HepG2 (cell line): ENCODE measurements around the gene ANKRD29. TPM values are rescaled to one million over a fixed set of nuclear protein-coding genes. Genes with fewer than 3 reads are reported as not detected.

Experiments used
- ETS1 ChIP-seq: sonication (generic); formaldehyde crosslinking; IDR thresholded peaks from 2 replicates; pipeline ENCODE4 v1.4.0; 2020; ENCODE audit warnings: missing genetic modification reagents
- FOXA1 ChIP-seq, 2 experiments: fragments of 450-650 bp in 1 of 2; sonication (generic) in 1 of 2; formaldehyde crosslinking in 1 of 2; IDR thresholded peaks; 2 replicates each; pipeline versions ENCODE4 v1.4.0 to v1.6.1; 2016 to 2020; ENCODE audit warnings: missing genetic modification reagents in 1 of 2
- GABPA ChIP-seq, 2 experiments: IDR thresholded peaks; 2 replicates each; pipeline ENCODE4 v1.6.1; 2011 to 2016; ENCODE audit warnings: low read depth in 2 of 2, low read length in 1 of 2, missing biosample characterization in 1 of 2, missing genetic modification characterization in 1 of 2
- KLF6 ChIP-seq: IDR thresholded peaks from 2 replicates; pipeline ENCODE4 v1.8.0; 2016; ENCODE audit warnings: missing biosample characterization, missing genetic modification reagents
- MIER2 ChIP-seq: IDR thresholded peaks from 2 replicates; pipeline ENCODE4 v1.6.1; 2016; ENCODE audit warnings: missing biosample characterization, missing genetic modification reagents
- PHF5A ChIP-seq: IDR thresholded peaks from one replicate; pipeline ENCODE4 v1.6.1; 2018; ENCODE audit warnings: low read depth, missing genetic modification reagents; ENCODE audit not compliant: unreplicated experiment
- PTBP1 ChIP-seq: fragments of 200-400 bp; formaldehyde crosslinking; IDR thresholded peaks from 2 replicates; pipeline ENCODE4 v1.6.1; 2018; ENCODE audit warnings: low read length, low read depth; ENCODE audit not compliant: poor library complexity, severe bottlenecking
- RARA ChIP-seq: IDR thresholded peaks from 2 replicates; pipeline ENCODE4 v1.6.1; 2016; ENCODE audit warnings: missing genetic modification reagents, missing compliant biosample characterization
- SAP130 ChIP-seq: IDR thresholded peaks from 2 replicates; pipeline ENCODE4 v1.6.1; 2016; ENCODE audit warnings: low read depth
- SMARCE1 ChIP-seq: fragments of 450-650 bp; IDR thresholded peaks from 2 replicates; pipeline ENCODE4 v1.6.1; 2017; ENCODE audit warnings: borderline replicate concordance
- TBX2 ChIP-seq: sonication (generic); formaldehyde crosslinking; IDR thresholded peaks from 2 replicates; pipeline ENCODE4 v1.5.0; 2020; ENCODE audit warnings: missing genetic modification reagents, mild to moderate bottlenecking, borderline replicate concordance
- ZBED4 ChIP-seq: sonication (generic); formaldehyde crosslinking; IDR thresholded peaks from 2 replicates; pipeline ENCODE4 v1.4.0; 2020; ENCODE audit warnings: missing genetic modification reagents, borderline replicate concordance
- ZBTB42 ChIP-seq: sonication (generic); formaldehyde crosslinking; IDR thresholded peaks from 2 replicates; pipeline ENCODE4 v1.5.0; 2020; ENCODE audit warnings: mild to moderate bottlenecking, missing genetic modification reagents
- ZMAT5 ChIP-seq: sonication (generic); formaldehyde crosslinking; IDR thresholded peaks from 2 replicates; pipeline ENCODE4 v1.5.0; 2020; ENCODE audit warnings: mild to moderate bottlenecking, low read depth, missing genetic modification reagents, borderline replicate concordance
- ZNF44 ChIP-seq: sonication (generic); formaldehyde crosslinking; IDR thresholded peaks from 2 replicates; pipeline ENCODE4 v1.5.1; 2020; ENCODE audit warnings: mild to moderate bottlenecking, missing genetic modification reagents
- ZNF788 ChIP-seq: sonication (generic); formaldehyde crosslinking; IDR thresholded peaks from 2 replicates; pipeline ENCODE4 v1.5.0; 2020; ENCODE audit warnings: mild to moderate bottlenecking, missing genetic modification reagents, borderline replicate concordance
- polyA plus RNA-seq, 8 experiments: library from polyadenylated mRNA; depleted of rRNA in 3 of 8; stranded (reverse) in 7 of 8; unstranded in 1 of 8; fragments of >200 nt; fragmentation: Illumina TruSeq in 4 of 8; extraction: Trizol in 4 of 8; gene quantifications; 2 replicates each; pipeline versions ENCODE4 v1.2.1 to v1.2.3, GENCODE V29; 2011 to 2016; ENCODE audit warnings: low read depth in 4 of 8, missing spikeins in 1 of 8, mixed read lengths in 1 of 8; ENCODE audit not compliant: insufficient read depth in 1 of 8
- total RNA-seq, 5 experiments: library from RNA; depleted of rRNA; stranded (reverse); fragments of >200 nt; fragmentation: Illumina TruSeq; extraction: Trizol; gene quantifications; 2 replicates each; pipeline ENCODE4 v1.2.3, GENCODE V29; 2016; ENCODE audit warnings: low read depth in 1 of 5
- TF ChIP-seq, protein P1 (sequence below): sonication (generic); formaldehyde crosslinking; IDR thresholded peaks from 2 replicates; pipeline ENCODE4 v1.4.0; 2020; ENCODE audit warnings: missing genetic modification reagents
- TF ChIP-seq, protein P2 (sequence below): sonication (generic); formaldehyde crosslinking; IDR thresholded peaks from 2 replicates; pipeline ENCODE4 v1.9.0; 2021; ENCODE audit warnings: missing genetic modification reagents, borderline replicate concordance

The ANKRD29 gene
- total and polyA plus RNA-seq, 2 of the 13 experiments (the other 11 are each of a cell fraction or from before 2014, with no cell fraction given): not detected

DNA sequence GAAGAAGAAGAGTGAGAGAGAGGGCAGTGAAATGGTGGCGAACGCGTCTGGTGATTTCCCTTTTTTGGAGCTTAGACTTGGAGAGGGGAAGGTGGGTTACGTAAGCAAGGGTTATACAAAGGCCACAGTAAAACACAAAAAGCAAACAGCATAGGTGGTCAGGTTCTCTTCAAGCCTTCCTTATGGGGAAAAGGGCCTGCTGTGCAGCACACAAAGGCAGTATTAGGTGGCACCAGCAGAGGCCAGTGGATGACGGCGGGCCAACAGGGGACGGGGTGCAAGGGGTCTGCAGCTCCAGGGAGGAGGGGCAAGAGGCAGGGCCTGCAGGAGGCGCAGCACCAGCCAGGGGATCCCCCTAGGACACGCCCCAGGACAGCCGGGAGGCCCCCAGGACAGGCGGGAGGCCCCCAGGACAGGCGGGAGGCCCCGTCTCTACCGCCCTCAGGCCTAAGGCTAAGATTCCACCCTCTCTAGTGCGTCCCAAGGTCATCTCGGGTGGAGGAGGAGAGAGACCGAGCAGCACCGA is 43.8 kb downstream of the ANKRD29 start (continued):
- TF ChIP-seq ZNF788 (CRISPR knock-in tag) (peak; percentile 34; the same call in 1 of the 2 replicates), GABPA (IDR thresholded peaks at IDR 0.05; ENCODE audit: low read depth, low read length) (no peak), GABPA (CRISPR knock-in tag; IDR thresholded peaks at IDR 0.05; ENCODE audit: low read depth) (no peak), ZMAT5 (no peak), KLF6 (CRISPR knock-in tag) (no peak), PHF5A (no peak), SAP130 (no peak), ZBED4 (CRISPR knock-in tag) (no peak), RARA (CRISPR knock-in tag) (peak; percentile 96), ETS1 (no peak), PTBP1 (no peak), SMARCE1 (no peak), MIER2 (no peak), ZNF44 (no peak), TBX2 (CRISPR knock-in tag) (no peak), ZBTB42 (CRISPR knock-in tag) (no peak), FOXA1 (IDR thresholded peaks at IDR 0.05) (no peak), FOXA1 (CRISPR knock-in tag; IDR thresholded peaks at IDR 0.05) (0 out of 2 replicates have a peak, but pooled peaks have one; percentile 27)
- TF ChIP-seq, protein P1, sequence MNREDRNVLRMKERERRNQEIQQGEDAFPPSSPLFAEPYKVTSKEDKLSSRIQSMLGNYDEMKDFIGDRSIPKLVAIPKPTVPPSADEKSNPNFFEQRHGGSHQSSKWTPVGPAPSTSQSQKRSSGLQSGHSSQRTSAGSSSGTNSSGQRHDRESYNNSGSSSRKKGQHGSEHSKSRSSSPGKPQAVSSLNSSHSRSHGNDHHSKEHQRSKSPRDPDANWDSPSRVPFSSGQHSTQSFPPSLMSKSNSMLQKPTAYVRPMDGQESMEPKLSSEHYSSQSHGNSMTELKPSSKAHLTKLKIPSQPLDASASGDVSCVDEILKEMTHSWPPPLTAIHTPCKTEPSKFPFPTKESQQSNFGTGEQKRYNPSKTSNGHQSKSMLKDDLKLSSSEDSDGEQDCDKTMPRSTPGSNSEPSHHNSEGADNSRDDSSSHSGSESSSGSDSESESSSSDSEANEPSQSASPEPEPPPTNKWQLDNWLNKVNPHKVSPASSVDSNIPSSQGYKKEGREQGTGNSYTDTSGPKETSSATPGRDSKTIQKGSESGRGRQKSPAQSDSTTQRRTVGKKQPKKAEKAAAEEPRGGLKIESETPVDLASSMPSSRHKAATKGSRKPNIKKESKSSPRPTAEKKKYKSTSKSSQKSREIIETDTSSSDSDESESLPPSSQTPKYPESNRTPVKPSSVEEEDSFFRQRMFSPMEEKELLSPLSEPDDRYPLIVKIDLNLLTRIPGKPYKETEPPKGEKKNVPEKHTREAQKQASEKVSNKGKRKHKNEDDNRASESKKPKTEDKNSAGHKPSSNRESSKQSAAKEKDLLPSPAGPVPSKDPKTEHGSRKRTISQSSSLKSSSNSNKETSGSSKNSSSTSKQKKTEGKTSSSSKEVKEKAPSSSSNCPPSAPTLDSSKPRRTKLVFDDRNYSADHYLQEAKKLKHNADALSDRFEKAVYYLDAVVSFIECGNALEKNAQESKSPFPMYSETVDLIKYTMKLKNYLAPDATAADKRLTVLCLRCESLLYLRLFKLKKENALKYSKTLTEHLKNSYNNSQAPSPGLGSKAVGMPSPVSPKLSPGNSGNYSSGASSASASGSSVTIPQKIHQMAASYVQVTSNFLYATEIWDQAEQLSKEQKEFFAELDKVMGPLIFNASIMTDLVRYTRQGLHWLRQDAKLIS (CRISPR knock-in tag): no peak
- TF ChIP-seq, protein P2, sequence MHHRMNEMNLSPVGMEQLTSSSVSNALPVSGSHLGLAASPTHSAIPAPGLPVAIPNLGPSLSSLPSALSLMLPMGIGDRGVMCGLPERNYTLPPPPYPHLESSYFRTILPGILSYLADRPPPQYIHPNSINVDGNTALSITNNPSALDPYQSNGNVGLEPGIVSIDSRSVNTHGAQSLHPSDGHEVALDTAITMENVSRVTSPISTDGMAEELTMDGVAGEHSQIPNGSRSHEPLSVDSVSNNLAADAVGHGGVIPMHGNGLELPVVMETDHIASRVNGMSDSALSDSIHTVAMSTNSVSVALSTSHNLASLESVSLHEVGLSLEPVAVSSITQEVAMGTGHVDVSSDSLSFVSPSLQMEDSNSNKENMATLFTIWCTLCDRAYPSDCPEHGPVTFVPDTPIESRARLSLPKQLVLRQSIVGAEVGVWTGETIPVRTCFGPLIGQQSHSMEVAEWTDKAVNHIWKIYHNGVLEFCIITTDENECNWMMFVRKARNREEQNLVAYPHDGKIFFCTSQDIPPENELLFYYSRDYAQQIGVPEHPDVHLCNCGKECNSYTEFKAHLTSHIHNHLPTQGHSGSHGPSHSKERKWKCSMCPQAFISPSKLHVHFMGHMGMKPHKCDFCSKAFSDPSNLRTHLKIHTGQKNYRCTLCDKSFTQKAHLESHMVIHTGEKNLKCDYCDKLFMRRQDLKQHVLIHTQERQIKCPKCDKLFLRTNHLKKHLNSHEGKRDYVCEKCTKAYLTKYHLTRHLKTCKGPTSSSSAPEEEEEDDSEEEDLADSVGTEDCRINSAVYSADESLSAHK (CRISPR knock-in tag): no peak
